ENCODE measurements around the gene INPP5J.

Gene INPP5J

GRCh38 chr22:31126128-31126868 is 3.5 kb downstream of the INPP5J start:
- no peak for DNase-seq

DNA sequence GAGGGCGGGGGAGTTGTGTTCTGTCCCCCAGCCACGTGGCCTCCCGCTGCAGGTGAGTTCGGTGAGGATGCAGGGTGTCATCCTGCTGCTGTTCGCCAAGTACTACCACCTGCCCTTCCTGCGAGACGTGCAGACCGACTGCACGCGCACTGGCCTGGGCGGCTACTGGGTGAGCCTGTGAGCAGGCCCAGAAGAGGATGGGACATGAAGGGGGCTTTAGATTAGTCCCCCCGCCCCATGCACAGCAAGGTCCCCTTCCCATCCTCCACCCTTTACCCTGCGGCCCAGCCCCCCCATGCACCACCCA is 4.1 kb downstream of the INPP5J start:
- no peak for DNase-seq

DNA sequence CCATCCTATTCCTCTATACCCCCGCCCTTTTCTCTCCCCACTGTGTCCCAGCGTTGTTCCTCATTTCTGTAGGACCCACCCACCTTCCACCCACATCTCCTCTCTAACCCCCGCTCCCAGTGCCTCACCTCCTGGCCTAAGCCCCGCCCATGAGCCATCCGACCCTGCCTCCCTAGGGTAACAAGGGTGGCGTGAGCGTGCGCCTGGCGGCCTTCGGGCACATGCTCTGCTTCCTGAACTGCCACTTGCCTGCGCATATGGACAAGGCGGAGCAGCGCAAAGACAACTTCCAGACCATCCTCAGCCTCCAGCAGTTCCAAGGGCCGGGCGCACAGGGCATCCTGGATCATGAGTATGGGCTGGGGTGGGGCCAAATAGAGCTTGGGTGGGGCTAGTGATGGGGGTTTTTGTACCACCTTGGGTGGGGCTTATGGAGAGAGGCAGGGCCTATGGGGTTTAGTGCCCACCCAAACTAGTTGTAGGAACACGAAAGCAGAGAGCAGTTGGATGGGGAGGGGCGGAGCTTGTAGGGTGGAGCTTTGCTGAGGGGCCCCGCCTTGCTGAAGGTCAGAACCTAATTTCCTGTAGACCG is 4.5 kb downstream of the INPP5J start:
- no peak for DNase-seq

GRCh38 chr22:31128156-31128555 is 5.4 kb downstream of the INPP5J start:
- no peak for DNase-seq

- DNase-seq, result no peak
Observed at GRCh38 chr22:31130873-31131272, 8.1 kb downstream of the INPP5J start.

- DNase-seq, result no peak
Observed at GRCh38 chr22:31133911-31134310, 11.1 kb downstream of the INPP5J start.

- DNase-seq, result no peak
Observed at GRCh38 chr22:31134688-31135087, 11.9 kb downstream of the INPP5J start.

DNA sequence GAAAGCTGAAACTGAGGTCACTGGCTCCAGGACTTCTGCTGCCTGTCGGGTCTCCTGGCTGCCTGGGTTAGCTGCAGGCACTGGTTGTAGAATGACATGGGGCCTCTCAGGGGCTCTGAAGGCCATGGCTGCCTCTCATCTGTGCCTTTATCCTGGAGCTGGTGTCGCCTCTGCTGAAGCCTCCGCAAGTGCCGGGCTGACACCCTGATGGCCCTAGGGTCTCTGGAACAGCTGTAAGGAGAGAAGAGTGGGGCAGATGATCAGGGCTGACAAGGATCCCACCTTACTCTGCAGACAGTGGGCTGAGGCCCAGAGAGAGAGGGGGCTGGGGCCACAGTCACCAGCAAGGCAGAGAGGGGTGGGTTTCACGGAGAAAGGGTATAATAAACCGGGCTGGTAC is 12.9 kb downstream of the INPP5J start:
- no peak for DNase-seq

DNA sequence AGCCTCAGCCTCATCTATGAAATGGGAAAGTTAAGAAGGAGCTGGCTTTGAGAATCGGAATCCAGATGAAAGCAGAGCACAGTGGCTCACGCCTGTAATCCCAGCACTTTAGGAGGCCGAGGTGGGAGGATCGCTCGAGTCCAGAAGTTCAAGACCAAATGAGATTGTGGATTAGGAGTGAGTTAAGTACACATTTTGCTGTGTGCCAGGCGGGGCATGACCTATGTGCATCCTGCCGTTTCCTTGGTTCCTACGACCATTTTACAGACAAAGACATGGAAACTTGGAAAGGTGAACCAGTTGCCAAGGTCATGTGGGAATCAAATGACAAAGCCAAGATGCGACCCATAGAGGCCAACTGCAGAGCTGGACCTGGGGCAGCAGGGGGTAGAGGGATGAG is 13.4 kb downstream of the INPP5J start:
- DNase-seq, result no peak

GRCh38 chr22:31136711-31137110 is 13.9 kb downstream of the INPP5J start:
- no peak for DNase-seq

GRCh38 chr22:31137721-31138120 is 15.0 kb downstream of the INPP5J start:
- DNase-seq, result no peak

GRCh38 chr22:31138126-31138525 is 15.4 kb downstream of the INPP5J start:
- no peak for DNase-seq

DNA sequence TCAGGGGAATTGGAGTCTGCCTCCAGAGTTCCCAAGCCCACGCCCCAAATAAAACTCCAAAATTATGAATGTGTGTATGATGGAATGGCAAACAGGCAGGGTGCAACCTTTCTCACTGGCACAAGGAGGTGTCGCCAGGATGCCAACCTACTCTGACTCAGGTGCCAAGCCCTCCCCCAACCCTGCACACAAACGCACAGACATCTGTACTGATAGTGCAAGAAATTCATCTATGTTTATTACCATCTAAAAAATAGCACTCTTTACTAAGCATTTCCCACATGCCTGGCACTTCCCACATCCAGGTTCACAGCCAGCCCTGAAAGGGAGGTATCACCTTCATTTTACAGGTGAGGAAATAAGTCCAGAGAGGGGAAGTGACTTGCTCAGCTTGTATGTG is 16.3 kb downstream of the INPP5J start:
- DNase-seq, result no peak

GRCh38 chr22:31139866-31140716 is 17.3 kb downstream of the INPP5J start, which contains the start of gene PLA2G3:
Gene PLA2G3 (minus strand): TSS chr22:31140508. CDS start chr22:31140354, 154 bp downstream.
- no peak for DNase-seq

- no peak for DNase-seq
Observed at GRCh38 chr22:31140746-31141145, 18.0 kb downstream of the INPP5J start.

- no peak for DNase-seq
Observed at GRCh38 chr22:31141551-31141950, 18.8 kb downstream of the INPP5J start.

DNA sequence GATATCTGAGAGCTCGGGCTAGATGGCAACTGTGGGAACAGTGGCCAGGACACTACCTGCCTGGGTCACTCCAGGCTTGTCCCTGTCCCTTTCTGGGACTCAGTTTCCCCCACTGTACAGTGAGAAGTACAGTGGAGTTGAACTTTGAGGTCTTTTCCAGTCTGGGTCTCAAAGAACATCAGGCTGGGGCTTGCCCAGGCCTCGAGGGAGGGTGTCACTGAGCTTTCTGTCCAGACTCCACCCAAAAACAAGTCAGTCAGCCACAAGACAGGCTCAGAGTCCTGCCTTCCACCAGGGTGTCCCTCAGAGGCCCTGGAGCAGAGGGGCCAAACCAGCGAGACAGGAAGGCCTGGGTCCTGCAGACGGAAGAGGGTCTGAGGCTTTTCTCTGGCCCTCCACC is 19.5 kb downstream of the INPP5J start:
- DNase-seq, result no peak

DNA sequence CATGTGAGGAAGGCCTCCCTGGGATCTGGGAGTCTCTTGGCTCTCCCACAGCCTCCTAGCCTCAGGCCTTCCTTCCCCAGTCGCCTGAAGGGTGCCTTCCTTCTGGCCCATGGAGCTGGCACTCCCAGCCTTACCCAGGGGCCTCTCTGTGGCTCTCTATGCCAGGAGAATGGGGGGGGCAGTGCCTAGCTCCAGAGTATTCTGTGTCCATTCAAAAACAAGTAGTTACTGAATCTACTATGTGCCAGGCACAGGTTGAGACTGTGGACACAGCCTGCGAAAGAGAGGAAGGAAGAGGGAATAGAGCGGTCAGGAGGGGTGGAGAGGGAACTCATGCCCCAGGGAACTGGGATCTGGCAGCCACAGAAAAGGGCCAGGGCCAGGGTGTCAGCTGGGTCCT is 20.3 kb downstream of the INPP5J start:
- no peak for DNase-seq

- no peak for DNase-seq
Observed at GRCh38 chr22:31143537-31143936, 20.8 kb downstream of the INPP5J start.

DNA sequence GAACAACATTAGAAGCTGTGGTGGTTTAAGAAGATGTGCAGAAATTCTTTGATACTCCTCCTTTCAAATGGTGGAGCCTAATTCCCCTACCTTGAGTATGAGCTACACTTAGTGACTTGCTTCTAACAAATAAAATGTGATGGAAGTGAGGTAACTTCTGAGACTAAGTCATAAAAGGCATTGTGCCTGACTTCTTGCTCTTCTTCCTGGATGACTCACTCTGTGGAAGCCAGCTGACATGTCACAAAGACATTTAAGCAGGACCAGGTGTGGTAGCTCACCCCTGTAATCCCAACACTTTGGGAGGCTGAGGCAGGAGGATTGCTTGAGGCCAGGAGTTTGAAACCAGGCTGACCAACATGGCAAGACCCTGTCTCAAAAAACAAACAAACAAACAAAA is 21.5 kb downstream of the INPP5J start:
- no peak for DNase-seq

DNA sequence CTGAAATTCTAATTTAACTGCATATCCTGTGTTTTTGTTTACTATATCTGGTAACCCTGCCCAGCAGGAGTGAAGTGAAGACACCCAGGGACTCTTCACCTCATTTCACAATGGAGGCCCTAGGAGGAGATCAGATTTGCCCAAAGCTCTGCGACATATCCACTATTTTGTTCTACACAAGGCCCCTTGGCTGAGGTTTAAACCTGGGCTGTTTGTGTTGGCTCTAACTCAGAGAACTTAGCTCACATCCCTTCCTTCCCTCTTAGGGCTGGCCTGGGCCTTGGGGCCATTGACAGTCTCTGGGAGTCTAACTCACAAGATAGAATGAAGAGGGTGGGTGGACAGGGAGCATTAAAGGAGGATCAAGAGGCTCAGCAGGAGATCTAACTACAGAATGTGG is 25.7 kb downstream of the INPP5J start:
- DNase-seq, result no peak

DNA sequence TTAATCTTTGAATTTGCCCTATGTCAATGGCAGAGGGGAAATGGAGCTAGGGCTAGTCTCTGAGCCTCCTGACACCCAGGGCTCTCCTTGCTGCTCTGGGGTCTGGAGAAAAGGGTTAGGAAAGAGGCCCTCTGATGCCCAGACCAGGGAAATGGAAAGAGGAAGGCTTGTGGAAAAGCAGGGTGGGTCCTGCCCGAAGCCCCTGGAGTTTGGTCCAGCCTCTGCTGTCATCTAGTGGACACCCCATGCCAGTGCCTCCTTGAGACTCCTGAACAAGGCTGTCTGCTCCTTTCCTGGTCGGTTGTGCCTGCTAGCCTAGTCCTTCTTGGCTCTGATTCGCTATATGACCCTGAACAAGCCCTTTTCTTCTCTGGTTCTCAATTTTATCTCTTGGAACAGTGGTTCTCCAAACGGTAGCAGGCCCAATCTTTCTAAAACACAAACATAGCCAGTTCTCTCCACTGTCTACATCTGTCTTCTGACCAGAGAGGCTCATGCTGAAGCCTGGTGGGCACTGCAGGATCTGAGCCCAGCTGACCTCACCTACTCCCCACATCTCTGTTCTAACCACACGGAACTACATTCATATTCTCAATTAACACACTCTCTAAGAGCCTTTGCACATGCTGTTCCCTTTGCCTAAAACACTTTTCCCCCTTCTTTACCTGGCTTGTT is 26.3 kb downstream of the INPP5J start:
- DNase-seq, result no peak

DNA sequence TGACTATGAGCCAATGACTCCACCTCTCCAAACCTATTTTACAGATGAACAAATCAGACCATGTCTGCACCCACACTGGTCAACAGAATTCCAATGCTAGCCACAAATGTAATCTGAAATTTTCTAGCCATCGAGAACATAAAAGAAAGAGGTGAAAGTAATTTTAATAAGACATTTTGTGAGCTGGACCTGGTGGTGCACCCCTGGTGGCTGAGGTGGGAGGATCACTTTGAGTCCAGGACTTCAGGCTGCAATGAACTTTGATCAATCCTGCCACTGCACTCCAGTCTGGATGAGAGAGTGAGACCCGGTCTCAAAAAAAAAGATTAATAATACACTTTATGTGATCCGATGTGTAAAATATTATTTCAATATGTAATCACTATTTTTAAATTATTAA is 27.8 kb downstream of the INPP5J start:
- no peak for DNase-seq

Data from effector CD8-positive, alpha-beta T cell (primary cell).